HG03135 (cell line): Measurements from ENCODE around the gene BOLA2.
"Not testable (repeated sequence)": the region's sequence is repeated elsewhere in the genome, so short reads cannot be mapped to it uniquely, and the experiment has no call there.

Experiments used
- ATAC-seq: cut with Tn5 transposase; IDR thresholded peaks from one replicate; pipeline ENCODE4 v1.9.1; 2021; ENCODE audit warnings: mild to moderate bottlenecking, moderate library complexity; ENCODE audit not compliant: unreplicated experiment

The BOLA2 gene

GRCh38 chr16:29454269-29454668 lies at the start of gene BOLA2, which contains the start of gene SLX1B:
TSS of gene BOLA2 (minus strand) at chr16:29454351. CDS start at chr16:29454253, 98 bp downstream.
TSS of gene SLX1B (plus strand) at chr16:29454533.
- ATAC-seq, result peak; percentile 85

- ATAC-seq, result not testable (repeated sequence)
Observed at GRCh38 chr16:29482276-29482675, 28.1 kb upstream of the BOLA2 start.

- not testable (repeated sequence) for ATAC-seq
Observed at GRCh38 chr16:29472065-29472464, 17.9 kb upstream of the BOLA2 start.

- ATAC-seq, result not testable (repeated sequence)
Observed at GRCh38 chr16:29469660-29470059, 15.5 kb upstream of the BOLA2 start.

- not testable (repeated sequence) for ATAC-seq
Observed at GRCh38 chr16:29467654-29468366, 13.7 kb upstream of the BOLA2 start.

GRCh38 chr16:29466904-29467303 lies 12.8 kb upstream of the BOLA2 start:
- ATAC-seq, result not testable (repeated sequence)

- not testable (repeated sequence) for ATAC-seq
Observed at GRCh38 chr16:29465985-29466824, 12.1 kb upstream of the BOLA2 start.

GRCh38 chr16:29460647-29461030 lies 6.5 kb upstream of the BOLA2 start:
- not testable (repeated sequence) for ATAC-seq

GRCh38 chr16:29459706-29460646 lies 5.8 kb upstream of the BOLA2 start, which contains the start of gene SULT1A4:
TSS of gene SULT1A4 (plus strand) at chr16:29459913. CDS start at chr16:29461386, 1,473 bp downstream.
- ATAC-seq, result not testable (repeated sequence)

GRCh38 chr16:29457660-29458059 lies 3.5 kb upstream of the BOLA2 start:
- not testable (repeated sequence) for ATAC-seq

- ATAC-seq, result peak; percentile 59
Observed at GRCh38 chr16:29454828-29455227, 677 bp upstream of the BOLA2 start.

- peak; percentile 16 for ATAC-seq
Observed at GRCh38 chr16:29453754-29454153, 397 bp downstream of the BOLA2 start.

- not testable (repeated sequence) for ATAC-seq
Observed at GRCh38 chr16:29425390-29425789, 28.8 kb downstream of the BOLA2 start.

GRCh38 chr16:29423587-29423986 lies 30.6 kb downstream of the BOLA2 start:
- ATAC-seq, result not testable (repeated sequence)

GRCh38 chr16:29405249-29405648 lies 48.9 kb downstream of the BOLA2 start:
- ATAC-seq, result not testable (repeated sequence)
